H1 (cell line): Measurements from ENCODE around the gene SULF2. TPM values are rescaled to one million over a fixed set of nuclear protein-coding genes. Genes with fewer than 3 reads are reported as not detected.

ENCODE experiments used
- CTCF ChIA-PET: fragments of 300-600 bp; sonication (Branson Sonifier 250); formaldehyde crosslinking; loops from one replicate; lab custom pipeline; 2021; ENCODE audit not compliant: partially characterized antibody; lab: Charles Lee
- POLR2A ChIA-PET: fragments of 300-600 bp; sonication (Branson Sonifier 250); formaldehyde crosslinking; loops from one replicate; lab custom pipeline; 2021; ENCODE audit warnings: inconsistent platforms; ENCODE audit not compliant: partially characterized antibody; lab: Charles Lee
- DNase-seq, 2 experiments: peaks; one replicate each; pipeline versions ENCODE4 v3.0.0 to v3.0.0-alpha.2; 2010 to 2022; ENCODE audit warnings: low spot score in 2 of 2, low read depth in 1 of 2, mixed read lengths in 1 of 2
- FAIRE-seq: peaks from 2 replicates; lab custom pipeline; 2011; peaks lifted over from hg19 to GRCh38; lab: Jason Lieb, UNC
- H2AFZ ChIP-seq: 2 replicates; pipeline ENCODE4 v1.8.1; 2012; ENCODE audit warnings: low read length, inconsistent platforms
- H2AK5ac ChIP-seq: 2 replicates; pipeline ENCODE4 v1.6.1; 2013; ENCODE audit warnings: low read depth, low read length
- H2BK120ac ChIP-seq: replicated peaks from 2 replicates; pipeline ENCODE3; 2013; ENCODE audit warnings: low read depth, low read length, inconsistent platforms
- H2BK12ac ChIP-seq: 2 replicates; pipeline ENCODE4 v1.6.1; 2013; ENCODE audit warnings: low read depth, low read length
- H2BK15ac ChIP-seq: 2 replicates; pipeline ENCODE4 v1.6.1; 2013; ENCODE audit warnings: low read length
- H2BK20ac ChIP-seq: 2 replicates; pipeline ENCODE4 v1.6.1; 2013; ENCODE audit warnings: low read length
- H2BK5ac ChIP-seq: 2 replicates; pipeline ENCODE4 v1.6.1; 2013; ENCODE audit warnings: low read depth, low read length
- H3K14ac ChIP-seq: 2 replicates; pipeline ENCODE4 v1.6.1; 2013; ENCODE audit warnings: inconsistent platforms; ENCODE audit not compliant: insufficient read length
- H3K18ac ChIP-seq: 2 replicates; pipeline ENCODE4 v1.6.1; 2013; ENCODE audit warnings: low read length; ENCODE audit errors: extremely low read depth
- H3K23ac ChIP-seq: 2 replicates; pipeline ENCODE4 v1.6.1; 2013; ENCODE audit warnings: inconsistent platforms; ENCODE audit not compliant: insufficient read length
- H3K23me2 ChIP-seq: 2 replicates; pipeline ENCODE4 v1.6.1; 2013; ENCODE audit warnings: low read depth, low read length
- H3K27ac ChIP-seq: 2 replicates; pipeline ENCODE4 v1.6.1; 2011; ENCODE audit warnings: low read depth, low read length, inconsistent platforms
- H3K27me3 ChIP-seq, 4 experiments: replicated peaks in 1 of 4; 1 replicate in 1 of 4; 2 replicates in 3 of 4; pipeline versions ENCODE4 v1.6.1 to v1.8.1; 2011 to 2013; ENCODE audit warnings: low read length in 3 of 4, mild to moderate bottlenecking in 3 of 4, inconsistent platforms in 2 of 4, mixed read lengths in 2 of 4, moderate library complexity in 1 of 4; ENCODE audit not compliant: control insufficient read depth in 3 of 4, insufficient read depth in 3 of 4; ENCODE audit errors: extremely low read depth in 1 of 4
- H3K36me3 ChIP-seq, 4 experiments: 2 replicates each; pipeline versions ENCODE4 v1.6.1 to v1.8.1; 2011 to 2013; ENCODE audit warnings: mild to moderate bottlenecking in 4 of 4, low read length in 3 of 4, moderate library complexity in 2 of 4, control low read depth in 1 of 4, inconsistent platforms in 1 of 4; ENCODE audit not compliant: insufficient read depth in 4 of 4, control insufficient read depth in 2 of 4
- H3K4ac ChIP-seq: replicated peaks from 2 replicates; pipeline ENCODE3; 2013; ENCODE audit warnings: low read length, low read depth, mixed read lengths, inconsistent platforms; ENCODE audit not compliant: insufficient read length
- H3K4me1 ChIP-seq, 4 experiments: replicated peaks in 1 of 4; 1 replicate in 1 of 4; 2 replicates in 3 of 4; pipeline versions ENCODE4 v1.6.1 to v1.8.1; 2011 to 2013; ENCODE audit warnings: low read length in 3 of 4, inconsistent platforms in 2 of 4, mixed read lengths in 1 of 4; ENCODE audit not compliant: insufficient read depth in 4 of 4, control insufficient read depth in 3 of 4
- H3K4me2 ChIP-seq, 2 experiments: 2 replicates each; pipeline versions ENCODE4 v1.6.1 to v1.8.1; 2011 to 2013; ENCODE audit warnings: low read depth in 2 of 2, low read length in 2 of 2, control low read depth in 1 of 2, inconsistent platforms in 1 of 2, mild to moderate bottlenecking in 1 of 2; ENCODE audit not compliant: insufficient read depth in 1 of 2
- H3K4me3 ChIP-seq, 4 experiments: fragments of 200-600, 300-600 bp in 1 of 4; sonication (generic), shearing (Covaris generic), sonication (Bioruptor Twin) in 1 of 4; 2 replicates each; pipeline versions ENCODE4 v1.5.1 to v1.8.1; 2011 to 2016; ENCODE audit warnings: low read length in 4 of 4, low read depth in 3 of 4, control low read depth in 2 of 4, inconsistent platforms in 2 of 4, mild to moderate bottlenecking in 2 of 4, mixed read lengths in 1 of 4, moderate library complexity in 1 of 4; ENCODE audit not compliant: insufficient read depth in 2 of 4; ENCODE audit errors: extremely low read depth in 1 of 4
- H3K56ac ChIP-seq: replicated peaks from 2 replicates; pipeline ENCODE3; 2013; ENCODE audit warnings: low read depth, mild to moderate bottlenecking, mixed read lengths, low read length, inconsistent platforms; ENCODE audit not compliant: insufficient read length
- H3K79me1 ChIP-seq: 2 replicates; pipeline ENCODE4 v1.6.1; 2013; ENCODE audit warnings: low read depth, low read length, control low read depth
- H3K79me2 ChIP-seq, 2 experiments: 2 replicates each; pipeline versions ENCODE4 v1.6.1 to v1.8.1; 2012 to 2013; ENCODE audit warnings: low read length in 2 of 2, mild to moderate bottlenecking in 2 of 2, inconsistent platforms in 1 of 2; ENCODE audit not compliant: insufficient read depth in 2 of 2, control insufficient read depth in 1 of 2
- H3K9ac ChIP-seq, 4 experiments: replicated peaks in 1 of 4; 1 replicate in 1 of 4; 2 replicates in 3 of 4; pipeline versions ENCODE4 v1.6.1 to v1.8.1; 2011 to 2013; ENCODE audit warnings: low read depth in 3 of 4, low read length in 3 of 4, control low read depth in 2 of 4, mild to moderate bottlenecking in 2 of 4, moderate library complexity in 2 of 4, inconsistent platforms in 1 of 4; ENCODE audit errors: extremely low read depth in 1 of 4
- H3K9me3 ChIP-seq, 2 experiments: 2 replicates each; pipeline versions ENCODE4 v1.6.1 to v1.8.1; 2012 to 2013; ENCODE audit warnings: mild to moderate bottlenecking in 2 of 2, moderate library complexity in 2 of 2, control low read depth in 1 of 2, inconsistent platforms in 1 of 2, low read depth in 1 of 2, low read length in 1 of 2, mixed read lengths in 1 of 2; ENCODE audit not compliant: insufficient read depth in 2 of 2
- H4K20me1 ChIP-seq, 2 experiments: replicated peaks in 1 of 2; 2 replicates each; pipeline versions ENCODE3 to v1.8.1; 2011 to 2013; ENCODE audit warnings: inconsistent platforms in 2 of 2, low read length in 2 of 2, mild to moderate bottlenecking in 1 of 2; ENCODE audit not compliant: insufficient read depth in 2 of 2, control insufficient read depth in 1 of 2
- H4K5ac ChIP-seq: 2 replicates; pipeline ENCODE4 v1.6.1; 2013; ENCODE audit warnings: low read length, low read depth, mixed read lengths, inconsistent platforms; ENCODE audit not compliant: insufficient read length
- H4K8ac ChIP-seq: 2 replicates; pipeline ENCODE4 v1.8.0; 2013; ENCODE audit warnings: mild to moderate bottlenecking, moderate library complexity, low read length, inconsistent platforms; ENCODE audit not compliant: insufficient read depth; ENCODE audit errors: extremely low read depth
- H4K91ac ChIP-seq: replicated peaks from 2 replicates; pipeline ENCODE3; 2013; ENCODE audit warnings: low read length, mixed read lengths, inconsistent platforms; ENCODE audit not compliant: insufficient read length
- JUND ChIP-seq: IDR thresholded peaks from 2 replicates; pipeline ENCODE4 v1.6.1; 2011; ENCODE audit warnings: mild to moderate bottlenecking, improper control_type of control experiment, low read length
- SIN3A ChIP-seq, 2 experiments: IDR thresholded peaks in 1 of 2; conservative IDR thresholded peaks in 1 of 2; 2 replicates each; pipeline ENCODE4 v1.6.1; 2011 to 2012; ENCODE audit warnings: low read length in 2 of 2, improper control_type of control experiment in 1 of 2, low read depth in 1 of 2, mild to moderate bottlenecking in 1 of 2
- WGBS, 2 experiments: shearing (Covaris generic) in 1 of 2; methylation state at CpG; one replicate each; pipeline versions ENCODE4 v1.1.6 to v1.1.7; 2013 to 2015; ENCODE audit warnings: low lambda C conversion rate in 2 of 2, mixed read lengths in 2 of 2, inconsistent platforms in 1 of 2, low coverage in 1 of 2, missing lambda C conversion rate in 1 of 2; ENCODE audit not compliant: insufficient replicate concordance in 2 of 2, insufficient coverage in 1 of 2, insufficient read length in 1 of 2; ENCODE audit errors: extremely low coverage in 1 of 2, missing lambda C conversion rate in 1 of 2; 5-methylcytosine and 5-hydroxymethylcytosine counted together
- polyA plus RNA-seq, 7 experiments: library from polyadenylated mRNA; depleted of rRNA in 3 of 7; stranded (reverse) in 5 of 7; unstranded in 2 of 7; fragments of >200 nt in 5 of 7; fragments of 200-250 nt in 2 of 7; gene quantifications; 1 replicate in 5 of 7; 2 replicates in 1 of 7; 4 replicates in 1 of 7; pipeline versions ENCODE4 v1.2.1 to v1.2.3, GENCODE V29; 2011 to 2013; ENCODE audit warnings: missing spikeins in 2 of 7, mixed read lengths in 2 of 7
- total RNA-seq: library from RNA; stranded (reverse); fragmentation: NEBNext Ultra II Directional; extraction: Animal tissue kit (Norgen Biotek cat#: 25700); gene quantifications from 2 replicates; pipeline ENCODE4 v1.2.1, GENCODE V29; 2021

The SULF2 gene
- total and polyA plus RNA-seq, 2 of the 8 experiments (the other 6 are each of a cell fraction or from before 2014, with no cell fraction given) = 15.7 to 28.2 TPM

- Histone ChIP-seq H2AFZ (0 out of 2 replicates have a peak overlapping the region, but pooled peaks have one; percentile 75), H4K91ac (no peak overlapping the region), H4K20me1 (no peaks in the 10 kb centered on the region), H4K8ac (no peak overlapping the region), H3K27ac (0 out of 2 replicates have a peak overlapping the region, but pooled peaks have one; percentile 30), H3K4me2 (no peak overlapping the region), H3K4me3 (no peak overlapping the region), H2BK15ac (no peak overlapping the region; the same call in 1 of the 2 replicates), H3K9me3 (no peaks in the 10 kb centered on the region), H2BK12ac (no peak overlapping the region), H3K14ac (no peak overlapping the region), H3K79me2 (no peaks in the 10 kb centered on the region), H2BK20ac (no peak overlapping the region), H3K23me2 (no peaks in the 10 kb centered on the region), H3K4ac (no peak overlapping the region), H3K56ac (no peak overlapping the region), H3K27me3 (peaks cover 0 to 3% (median 2%) of the 10 kb centered on the region in 4 experiments; a peak in 3 of 7 replicates), H2BK5ac (no peak overlapping the region), H3K9ac (no peak overlapping the region), H3K36me3 (no peaks in the 10 kb centered on the region), H4K5ac (no peak overlapping the region), H2AK5ac (no peak overlapping the region), H3K23ac (no peak overlapping the region), H3K79me1 (no peaks in the 10 kb centered on the region), H3K18ac (no peak overlapping the region), H2BK120ac (no peak overlapping the region), H3K4me1 (peaks cover 0 to 4% (median 2%) of the 10 kb centered on the region in 4 experiments; a peak in 2 of 7 replicates)
- ChIA-PET POLR2A (no interaction called here), CTCF (interaction anchor here (0.6 to 1.7 kb wide), 4 partner anchors 9 to 828 kb away, joined by 3 to 6 read pairs (median 4); no protein-coding TSS in a partner anchor)
- no peak for FAIRE-seq
- no peak for DNase-seq
- 85% methylated on average over 9 of the region's 9 CpGs; no CpG with 5 or more reads in 1 of the 2 experiments for WGBS, 2 experiments
- no peak for TF ChIP-seq SIN3A (conservative IDR thresholded peaks at IDR 0.05 in 1 of 2, IDR thresholded peaks at IDR 0.05 in 1 of 2; ENCODE audit: low read depth in 1 of 2, low read length in 2 of 2)
- peak; percentile 33; the same call in 1 of the 2 replicates for TF ChIP-seq JUND
Measured at GRCh38 chr20:47792021-47792618, 6.8 kb upstream of the SULF2 start.
